ENCODE data around the gene FAM210B.
A peak's percentile ranks its signal among the peaks of the same experiment; 100 is the strongest.
"Not testable (repeated sequence)": the region's sequence is repeated elsewhere in the genome, so short reads cannot be mapped to it uniquely, and the experiment has no call there.

The FAM210B gene

GRCh38 chr20:56393653-56394052, 34.9 kb downstream of the FAM210B start:
- no peak for DNase-seq

GRCh38 chr20:56395166-56395565, 36.4 kb downstream of the FAM210B start:
- DNase-seq, result no peak

- peak; percentile 88 for DNase-seq
Observed at GRCh38 chr20:56400001-56400640, 41.3 kb downstream of the FAM210B start.

- no peak for DNase-seq
Observed at GRCh38 chr20:56403465-56403864, 44.7 kb downstream of the FAM210B start.

- not testable (repeated sequence) for DNase-seq
Observed at GRCh38 chr20:56405356-56405755, 46.6 kb downstream of the FAM210B start.

GRCh38 chr20:56406910-56407309, 48.1 kb downstream of the FAM210B start:
- DNase-seq, result no peak

- DNase-seq, result no peak
Observed at GRCh38 chr20:56409521-56409920, 50.7 kb downstream of the FAM210B start.

GRCh38 chr20:56409956-56410355, 51.2 kb downstream of the FAM210B start:
- DNase-seq, result no peak

GRCh38 chr20:56411287-56411686, 52.5 kb downstream of the FAM210B start:
- DNase-seq, result not testable (repeated sequence)

GRCh38 chr20:56411759-56412472, 53.1 kb downstream of the FAM210B start, which contains the start of gene CASS4:
CASS4 (plus strand) TSS chr20:56412260; CDS start chr20:56412459, 199 bp downstream.
- peak; percentile 98 for DNase-seq

GRCh38 chr20:56412473-56412790, 53.7 kb downstream of the FAM210B start:
- DNase-seq, result no peak

GRCh38 chr20:56412949-56413348, 54.2 kb downstream of the FAM210B start:
- no peak for DNase-seq

- no peak for DNase-seq
Observed at GRCh38 chr20:56414842-56415765, 56.3 kb downstream of the FAM210B start.

GRCh38 chr20:56417402-56417801, 58.6 kb downstream of the FAM210B start:
- DNase-seq, result no peak

- DNase-seq, result no peak
Observed at GRCh38 chr20:56417911-56418310, 59.1 kb downstream of the FAM210B start.

Measured in OCI-M1 (cell line).